ENCODE measurements around the gene CLIP1. TPM values are rescaled to one million over a fixed set of nuclear protein-coding genes. Genes with fewer than 3 reads are reported as not detected.
"Not testable (repeated sequence)": the region's sequence is repeated elsewhere in the genome, so short reads cannot be mapped to it uniquely, and the experiment has no call there.

The CLIP1 gene
- total and polyA plus RNA-seq, 5 donors from 2014 or later = 17.1 to 99.8 (median 18.8) TPM

DNA sequence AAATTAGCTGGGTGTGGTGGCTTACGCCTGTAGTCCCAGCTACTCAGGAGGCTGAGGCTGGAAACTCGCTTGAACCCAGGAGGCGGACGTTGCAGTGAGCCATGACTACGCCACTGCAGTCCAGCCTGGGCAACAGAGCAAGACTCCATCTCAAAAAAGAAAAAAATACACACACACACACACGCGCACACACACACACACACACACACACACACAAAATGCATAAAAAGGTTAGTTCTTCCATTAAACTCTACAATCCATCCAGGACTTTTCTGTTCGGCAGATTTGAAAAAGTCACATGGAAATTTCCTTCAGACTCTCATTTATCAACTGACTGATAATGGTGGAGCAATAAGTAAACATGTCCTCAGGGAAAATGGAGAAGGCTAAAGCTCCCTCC, 147.0 kb downstream of the CLIP1 start:
- ATAC-seq (ENCODE audit: low read depth in 2 of 2) (no peak), DNase-seq (no peak)
- Histone ChIP-seq H3K4me1 (ENCODE audit: control insufficient read depth, insufficient read depth, low read length, poor library complexity, severe bottlenecking) (no peaks in the 10 kb centered on the region), H3K36me3 (ENCODE audit: control insufficient read depth, insufficient read depth, low read length) (peaks cover 46% of the 10 kb centered on the region), H3K4me3 (ENCODE audit: low read depth, low read length) (no peak overlapping the region), H3K27ac (ENCODE audit: insufficient read depth, low read length, poor library complexity, severe bottlenecking) (no peak overlapping the region), H3K9me3 (ENCODE audit: control insufficient read depth in 2 of 2, low read length in 2 of 2) (no peaks in the 10 kb centered on the region), H3K27me3 (ENCODE audit: control insufficient read depth, insufficient read depth, low read length) (no peaks in the 10 kb centered on the region)
- H3K4me1 Mint-ChIP-seq = no peaks in the 10 kb centered on the region
- H3K27me3 Mint-ChIP-seq = no peaks in the 10 kb centered on the region
- peaks cover 20% of the 10 kb centered on the region for H3K36me3 Mint-ChIP-seq
- no peaks in the 10 kb centered on the region for H3K9me3 Mint-ChIP-seq
- H3K27ac Mint-ChIP-seq = peak overlapping the region in 2 of 3 donors; percentile 17 to 85
- H3K4me3 Mint-ChIP-seq = peak overlapping the region in 1 of 4 donors; percentile 63

DNA sequence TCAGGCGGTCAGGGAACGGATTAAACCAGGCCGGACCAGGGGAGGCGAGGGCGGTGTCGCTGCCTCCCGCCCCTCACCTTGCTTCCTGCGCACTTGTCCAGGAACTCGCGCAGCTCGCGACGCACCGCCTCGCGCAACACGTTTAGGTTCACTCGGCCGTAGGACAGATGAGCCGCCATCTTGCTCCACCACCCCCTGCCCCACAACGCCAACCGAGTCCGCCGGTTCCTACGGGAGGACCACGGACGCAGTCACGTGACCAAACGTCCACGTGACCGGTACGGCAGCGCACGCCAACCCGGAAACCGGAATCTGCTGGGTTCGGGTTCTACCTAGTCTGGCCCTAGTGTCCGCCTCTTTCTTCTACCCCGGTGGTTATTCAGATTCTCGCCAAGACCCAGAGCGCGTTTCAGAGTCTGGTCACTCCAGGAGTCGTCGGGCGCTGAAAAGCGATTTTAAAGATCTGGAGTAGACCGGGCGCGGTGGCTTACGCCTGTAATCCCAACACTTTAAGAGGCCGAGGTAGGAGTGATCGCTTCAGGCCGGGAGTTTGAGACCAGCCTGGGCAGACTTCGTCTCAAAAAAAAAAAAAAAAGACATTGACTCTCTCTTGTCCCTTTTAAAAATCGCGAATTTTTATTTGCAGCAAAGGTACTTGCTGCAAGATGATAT, 156.1 kb downstream of the CLIP1 start, which contains the start of gene VPS33A:
VPS33A (minus strand) TSS at position 265 of the 672 bp plus-strand sequence; CDS start at position 179, 86 bp downstream.
- peak within 1 kb of the TSS; percentile 99 to 100 (median 99) for H3K27ac Mint-ChIP-seq
- peaks cover 21% of the 10 kb centered on the region for H3K4me1 ChIP-seq (ENCODE audit: control insufficient read depth, insufficient read depth, low read length, poor library complexity, severe bottlenecking)
- H3K36me3 ChIP-seq (ENCODE audit: control insufficient read depth, insufficient read depth, low read length) = peaks cover 17% of the 10 kb centered on the region
- peak within 1 kb of the TSS; percentile 94 to 99 (median 96) for H3K4me3 Mint-ChIP-seq
- H3K27ac ChIP-seq (ENCODE audit: insufficient read depth, low read length, poor library complexity, severe bottlenecking) = peak within 1 kb of the TSS; percentile 95
- H3K9me3 Mint-ChIP-seq = peaks cover 0 to 1% (median 0%) of the 10 kb centered on the region in 7 donors
- H3K4me1 Mint-ChIP-seq = peaks cover 9 to 41% (median 26%) of the 10 kb centered on the region in 4 donors
- H3K36me3 Mint-ChIP-seq = peaks cover 11% of the 10 kb centered on the region
- H3K4me3 ChIP-seq (ENCODE audit: low read depth, low read length) = peak within 1 kb of the TSS; percentile 91
- H3K27me3 ChIP-seq (ENCODE audit: control insufficient read depth, insufficient read depth, low read length) = no peaks in the 10 kb centered on the region
- DNase-seq (peak; percentile 90 to 97 (median 90)), ATAC-seq (ENCODE audit: low read depth in 2 of 2) (peak; percentile 82 to 84)
- no peaks in the 10 kb centered on the region for H3K9me3 ChIP-seq (ENCODE audit: control insufficient read depth in 2 of 2, low read length in 2 of 2)
- H3K27me3 Mint-ChIP-seq = peaks cover 10% of the 10 kb centered on the region

DNA sequence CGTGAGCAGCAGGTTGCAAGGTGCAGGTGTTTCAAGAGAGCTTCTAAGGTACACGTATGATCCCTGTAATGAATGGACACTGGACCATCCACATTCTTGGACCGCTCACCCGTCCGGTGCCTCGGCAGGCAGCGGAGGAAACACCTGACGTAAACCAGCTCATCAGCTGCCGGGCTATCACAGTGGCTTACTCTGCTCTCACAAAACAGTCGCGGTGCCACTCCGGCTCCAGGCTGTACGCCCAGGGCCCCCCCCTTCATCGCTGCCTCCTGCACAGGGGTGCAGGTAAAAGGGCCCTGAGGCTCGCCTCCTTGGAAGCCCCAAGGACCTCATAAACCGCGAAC, 156.6 kb downstream of the CLIP1 start:
- Histone ChIP-seq H3K27ac (ENCODE audit: insufficient read depth, low read length, poor library complexity, severe bottlenecking) (peak overlapping the region; percentile 95), H3K4me3 (ENCODE audit: low read depth, low read length) (peak overlapping the region; percentile 91), H3K4me1 (ENCODE audit: control insufficient read depth, insufficient read depth, low read length, poor library complexity, severe bottlenecking) (peaks cover 21% of the 10 kb centered on the region), H3K36me3 (ENCODE audit: control insufficient read depth, insufficient read depth, low read length) (peaks cover 22% of the 10 kb centered on the region), H3K27me3 (ENCODE audit: control insufficient read depth, insufficient read depth, low read length) (no peaks in the 10 kb centered on the region), H3K9me3 (ENCODE audit: control insufficient read depth in 2 of 2, low read length in 2 of 2) (no peaks in the 10 kb centered on the region)
- peak overlapping the region; percentile 99 to 100 (median 99) for H3K27ac Mint-ChIP-seq
- peak overlapping the region; percentile 94 to 99 (median 96) for H3K4me3 Mint-ChIP-seq
- no peak for DNase-seq
- H3K9me3 Mint-ChIP-seq = peaks cover 0 to 1% (median 0%) of the 10 kb centered on the region in 7 donors
- peaks cover 16% of the 10 kb centered on the region for H3K36me3 Mint-ChIP-seq
- peaks cover 9 to 46% (median 26%) of the 10 kb centered on the region in 4 donors for H3K4me1 Mint-ChIP-seq
- H3K27me3 Mint-ChIP-seq = peaks cover 10% of the 10 kb centered on the region
- peak; percentile 58 to 59 for ATAC-seq (ENCODE audit: low read depth in 2 of 2)

DNA sequence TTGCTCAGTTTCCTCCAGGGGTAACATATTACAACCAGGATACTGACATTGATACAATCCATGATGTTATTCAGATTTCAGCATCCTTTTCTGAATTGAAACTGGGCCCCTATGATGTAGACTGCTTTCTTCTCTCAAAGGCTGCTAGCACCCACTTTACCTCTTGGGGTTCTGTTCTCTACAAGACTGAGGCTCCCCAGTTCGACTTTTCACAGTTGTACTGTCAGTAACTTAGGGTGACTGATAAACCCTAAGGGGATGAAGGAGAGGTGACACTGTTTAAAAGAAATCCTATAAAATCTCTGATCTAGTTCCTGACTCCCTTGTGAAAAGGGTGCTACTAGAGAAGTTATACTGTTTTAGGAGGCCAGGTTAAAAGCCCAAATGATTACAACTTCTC, 157.0 kb downstream of the CLIP1 start:
- H3K4me1 Mint-ChIP-seq = peaks cover 9 to 47% (median 26%) of the 10 kb centered on the region in 4 donors
- Histone ChIP-seq H3K36me3 (ENCODE audit: control insufficient read depth, insufficient read depth, low read length) (peaks cover 25% of the 10 kb centered on the region), H3K4me1 (ENCODE audit: control insufficient read depth, insufficient read depth, low read length, poor library complexity, severe bottlenecking) (peaks cover 21% of the 10 kb centered on the region), H3K4me3 (ENCODE audit: low read depth, low read length) (peak overlapping the region; percentile 91), H3K27ac (ENCODE audit: insufficient read depth, low read length, poor library complexity, severe bottlenecking) (peak overlapping the region; percentile 95), H3K9me3 (ENCODE audit: control insufficient read depth in 2 of 2, low read length in 2 of 2) (no peaks in the 10 kb centered on the region), H3K27me3 (ENCODE audit: control insufficient read depth, insufficient read depth, low read length) (no peaks in the 10 kb centered on the region)
- H3K27ac Mint-ChIP-seq = peak overlapping the region; percentile 99 to 100 (median 99)
- H3K4me3 Mint-ChIP-seq = peak overlapping the region; percentile 94 to 99 (median 96)
- ATAC-seq (ENCODE audit: low read depth in 2 of 2) (peak; percentile 24 to 35), DNase-seq (peak in 1 of 3 donors; percentile 56)
- H3K27me3 Mint-ChIP-seq = peaks cover 10% of the 10 kb centered on the region
- peaks cover 0 to 1% (median 0%) of the 10 kb centered on the region in 7 donors for H3K9me3 Mint-ChIP-seq
- peaks cover 18% of the 10 kb centered on the region for H3K36me3 Mint-ChIP-seq

DNA sequence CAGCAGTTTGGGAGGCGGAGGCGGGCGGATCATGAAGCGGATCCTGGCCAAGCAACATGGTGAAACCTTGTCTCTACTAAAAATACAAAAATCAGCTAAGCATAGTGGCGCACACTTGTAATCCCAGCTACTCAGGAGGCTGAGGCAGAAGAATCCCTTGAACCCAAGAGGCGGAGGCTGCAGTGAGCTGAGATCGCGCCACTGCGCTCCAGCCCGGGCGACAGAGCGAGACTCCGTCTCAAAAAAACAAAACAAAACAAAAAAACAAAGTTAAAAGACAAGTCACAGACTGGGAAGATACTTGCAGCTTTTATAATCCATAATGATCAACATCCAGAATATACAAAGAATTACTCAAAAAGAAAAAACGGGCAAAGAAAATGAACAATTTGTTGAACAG, 161.7 kb downstream of the CLIP1 start:
- H3K9me3 Mint-ChIP-seq; H3K27ac ChIP-seq (ENCODE audit: insufficient read depth, low read length, poor library complexity, severe bottlenecking); H3K27me3 Mint-ChIP-seq; DNase-seq; ATAC-seq (ENCODE audit: low read depth in 2 of 2); H3K4me3 ChIP-seq (ENCODE audit: low read depth, low read length); H3K27ac Mint-ChIP-seq; H3K27me3 ChIP-seq (ENCODE audit: control insufficient read depth, insufficient read depth, low read length); H3K4me3 Mint-ChIP-seq; H3K4me1 ChIP-seq (ENCODE audit: control insufficient read depth, insufficient read depth, low read length, poor library complexity, severe bottlenecking); H3K9me3 ChIP-seq (ENCODE audit: control insufficient read depth in 2 of 2, low read length in 2 of 2): not testable (repeated sequence)
- peaks cover 68% of the 10 kb centered on the region for H3K36me3 ChIP-seq (ENCODE audit: control insufficient read depth, insufficient read depth, low read length)
- peaks cover 45% of the 10 kb centered on the region for H3K36me3 Mint-ChIP-seq
- peaks cover 14 to 56% (median 26%) of the 10 kb centered on the region in 4 donors for H3K4me1 Mint-ChIP-seq

- not testable (repeated sequence) for H3K4me3 Mint-ChIP-seq; H3K9me3 Mint-ChIP-seq; ATAC-seq (ENCODE audit: low read depth in 2 of 2); H3K27ac ChIP-seq (ENCODE audit: insufficient read depth, low read length, poor library complexity, severe bottlenecking); H3K27ac Mint-ChIP-seq; DNase-seq; H3K9me3 ChIP-seq (ENCODE audit: control insufficient read depth in 2 of 2, low read length in 2 of 2); H3K4me3 ChIP-seq (ENCODE audit: low read depth, low read length); H3K27me3 ChIP-seq (ENCODE audit: control insufficient read depth, insufficient read depth, low read length); H3K27me3 Mint-ChIP-seq; H3K4me1 ChIP-seq (ENCODE audit: control insufficient read depth, insufficient read depth, low read length, poor library complexity, severe bottlenecking)
- peaks cover 68% of the 10 kb centered on the region for H3K36me3 ChIP-seq (ENCODE audit: control insufficient read depth, insufficient read depth, low read length)
- peaks cover 49% of the 10 kb centered on the region for H3K36me3 Mint-ChIP-seq
- peaks cover 8 to 43% (median 16%) of the 10 kb centered on the region in 4 donors for H3K4me1 Mint-ChIP-seq
Observed at GRCh38 chr12:122258939-122259338, 163.5 kb downstream of the CLIP1 start.

GRCh38 chr12:122258462-122258861, 164.0 kb downstream of the CLIP1 start:
- H3K9me3 ChIP-seq (ENCODE audit: control insufficient read depth in 2 of 2, low read length in 2 of 2); H3K27me3 ChIP-seq (ENCODE audit: control insufficient read depth, insufficient read depth, low read length); H3K4me3 ChIP-seq (ENCODE audit: low read depth, low read length); H3K27ac ChIP-seq (ENCODE audit: insufficient read depth, low read length, poor library complexity, severe bottlenecking); H3K27me3 Mint-ChIP-seq; DNase-seq; H3K9me3 Mint-ChIP-seq; H3K4me3 Mint-ChIP-seq; H3K4me1 ChIP-seq (ENCODE audit: control insufficient read depth, insufficient read depth, low read length, poor library complexity, severe bottlenecking); ATAC-seq (ENCODE audit: low read depth in 2 of 2): not testable (repeated sequence)
- peaks cover 45% of the 10 kb centered on the region for H3K36me3 Mint-ChIP-seq
- H3K36me3 ChIP-seq (ENCODE audit: control insufficient read depth, insufficient read depth, low read length) = peaks cover 64% of the 10 kb centered on the region
- peaks cover 5 to 39% (median 15%) of the 10 kb centered on the region in 4 donors for H3K4me1 Mint-ChIP-seq
- H3K27ac Mint-ChIP-seq = peak overlapping the region in 2 of 3 donors; percentile 1 to 5

- no peaks in the 10 kb centered on the region for H3K9me3 Mint-ChIP-seq
- ATAC-seq (ENCODE audit: low read depth in 2 of 2) (no peak), DNase-seq (no peak)
- H3K9me3 ChIP-seq (ENCODE audit: control insufficient read depth in 2 of 2, low read length in 2 of 2) = no peaks in the 10 kb centered on the region
- peaks cover 34% of the 10 kb centered on the region for H3K36me3 Mint-ChIP-seq
- peaks cover 0 to 19% (median 12%) of the 10 kb centered on the region in 4 donors for H3K4me1 Mint-ChIP-seq
- H3K27ac ChIP-seq (ENCODE audit: insufficient read depth, low read length, poor library complexity, severe bottlenecking) = no peak overlapping the region
- peaks cover 43% of the 10 kb centered on the region for H3K36me3 ChIP-seq (ENCODE audit: control insufficient read depth, insufficient read depth, low read length)
- no peak overlapping the region for H3K27ac Mint-ChIP-seq
- no peak overlapping the region for H3K4me3 ChIP-seq (ENCODE audit: low read depth, low read length)
- peaks cover 5% of the 10 kb centered on the region for H3K4me1 ChIP-seq (ENCODE audit: control insufficient read depth, insufficient read depth, low read length, poor library complexity, severe bottlenecking)
- H3K4me3 Mint-ChIP-seq = peak overlapping the region in 1 of 4 donors; percentile 32
- H3K27me3 Mint-ChIP-seq = no peaks in the 10 kb centered on the region
- no peaks in the 10 kb centered on the region for H3K27me3 ChIP-seq (ENCODE audit: control insufficient read depth, insufficient read depth, low read length)
Observed at GRCh38 chr12:122250536-122250935, 171.9 kb downstream of the CLIP1 start.

Data from CD4-positive, CD25-positive, alpha-beta regulatory T cell (primary cell).